Measurements from ENCODE around the gene SPRR1A. TPM values are rescaled to one million over a fixed set of nuclear protein-coding genes. Genes with fewer than 3 reads are reported as not detected.

SPRR1A gene
- polyA plus RNA-seq, 3 donors = not detected

GRCh38 chr1:153025797-153026196 lies 41.9 kb downstream of the SPRR1A start:
- no CpG with 5 or more reads among the region's 1 CpG for WGBS (ENCODE audit: insufficient coverage)
- H3K9me3 ChIP-seq (replicated peaks in 1 of 2; ENCODE audit: control insufficient read depth in 1 of 2, insufficient read depth in 1 of 2, low read length in 2 of 2) = no peaks in the 10 kb centered on the region
- H3K36me3 ChIP-seq (replicated peaks in 1 of 2; ENCODE audit: control insufficient read depth in 1 of 2, insufficient read depth in 2 of 2, low read length in 2 of 2) = no peaks in the 10 kb centered on the region
- H3K9ac ChIP-seq (ENCODE audit: insufficient read depth, low read length, poor library complexity, severe bottlenecking) = no peak overlapping the region
- H3K79me2 ChIP-seq (ENCODE audit: insufficient read depth, low read length) = no peaks in the 10 kb centered on the region
- TF ChIP-seq CTCF (IDR thresholded peaks at IDR 0.05) = no peak
- H3K27me3 Mint-ChIP-seq (ENCODE audit: low read depth in 3 of 3) = peaks cover 2 to 6% (median 5%) of the 10 kb centered on the region in 3 donors
- no peak for DNase-seq
- H3K27me3 ChIP-seq (ENCODE audit: control insufficient read depth in 2 of 2, insufficient read depth in 2 of 2, low read length in 2 of 2) = peaks cover 0 to 2% of the 10 kb centered on the region in 2 donors
- H3K4me3 ChIP-seq (replicated peaks in 1 of 3; ENCODE audit: low read depth in 2 of 3, low read length in 3 of 3) = no peak overlapping the region
- no peaks in the 10 kb centered on the region for H3K36me3 Mint-ChIP-seq
- no peak overlapping the region for H3K27ac Mint-ChIP-seq
- no peaks in the 10 kb centered on the region for H3K4me1 ChIP-seq (ENCODE audit: control insufficient read depth in 1 of 2, insufficient read depth in 2 of 2, low read length in 2 of 2)
- H3K4me2 ChIP-seq (replicated peaks; ENCODE audit: extremely low read depth, low read length, poor library complexity, severe bottlenecking) = no peak overlapping the region
- H2AFZ ChIP-seq (ENCODE audit: insufficient read depth, low read depth, low read length, poor library complexity, severe bottlenecking) = no peak overlapping the region
- H3K4me3 Mint-ChIP-seq = no peak overlapping the region
- H3K4me1 Mint-ChIP-seq = no peaks in the 10 kb centered on the region
- H3K9me3 Mint-ChIP-seq = peaks cover 0 to 4% (median 0%) of the 10 kb centered on the region in 7 donors
- H3K27ac ChIP-seq (ENCODE audit: low read depth in 1 of 2, low read length in 2 of 2) = no peak overlapping the region
- no peaks in the 10 kb centered on the region for H4K20me1 ChIP-seq (ENCODE audit: insufficient read depth, low read length)
- intact Hi-C loops (cut with micrococcal nuclease) = no loop called here

GRCh38 chr1:153028766-153029165 lies 44.9 kb downstream of the SPRR1A start:
- H4K20me1 ChIP-seq (ENCODE audit: insufficient read depth, low read length) = no peaks in the 10 kb centered on the region
- H3K4me2 ChIP-seq (replicated peaks; ENCODE audit: extremely low read depth, low read length, poor library complexity, severe bottlenecking) = no peak overlapping the region
- no peak overlapping the region for H2AFZ ChIP-seq (ENCODE audit: insufficient read depth, low read depth, low read length, poor library complexity, severe bottlenecking)
- no peaks in the 10 kb centered on the region for H3K4me1 ChIP-seq (ENCODE audit: control insufficient read depth in 1 of 2, insufficient read depth in 2 of 2, low read length in 2 of 2)
- peaks cover 0 to 2% of the 10 kb centered on the region in 2 donors for H3K27me3 ChIP-seq (ENCODE audit: control insufficient read depth in 2 of 2, insufficient read depth in 2 of 2, low read length in 2 of 2)
- WGBS (ENCODE audit: insufficient coverage) = no CpG with 5 or more reads among the region's 1 CpG
- peaks cover 2 to 10% (median 2%) of the 10 kb centered on the region in 3 donors for H3K27me3 Mint-ChIP-seq (ENCODE audit: low read depth in 3 of 3)
- no peak for DNase-seq
- no peaks in the 10 kb centered on the region for H3K4me1 Mint-ChIP-seq
- intact Hi-C loops (cut with micrococcal nuclease) = no loop called here
- no peaks in the 10 kb centered on the region for H3K36me3 ChIP-seq (replicated peaks in 1 of 2; ENCODE audit: control insufficient read depth in 1 of 2, insufficient read depth in 2 of 2, low read length in 2 of 2)
- no peak for TF ChIP-seq CTCF (IDR thresholded peaks at IDR 0.05)
- no peak overlapping the region for H3K4me3 Mint-ChIP-seq
- H3K4me3 ChIP-seq (replicated peaks in 1 of 3; ENCODE audit: low read depth in 2 of 3, low read length in 3 of 3) = no peak overlapping the region
- no peak overlapping the region for H3K9ac ChIP-seq (ENCODE audit: insufficient read depth, low read length, poor library complexity, severe bottlenecking)
- no peak overlapping the region for H3K27ac ChIP-seq (ENCODE audit: low read depth in 1 of 2, low read length in 2 of 2)
- H3K27ac Mint-ChIP-seq = no peak overlapping the region
- H3K9me3 Mint-ChIP-seq = peaks cover 0 to 4% (median 0%) of the 10 kb centered on the region in 7 donors
- H3K79me2 ChIP-seq (ENCODE audit: insufficient read depth, low read length) = no peaks in the 10 kb centered on the region
- H3K36me3 Mint-ChIP-seq = no peaks in the 10 kb centered on the region
- H3K9me3 ChIP-seq (replicated peaks in 1 of 2; ENCODE audit: control insufficient read depth in 1 of 2, insufficient read depth in 1 of 2, low read length in 2 of 2) = no peaks in the 10 kb centered on the region
